Activated naive CD8-positive, alpha-beta T cell treated with anti-CD3 and anti-CD28 coated beads for 36 hours (primary cell): Measurements from ENCODE around the gene NUDC. TPM values are rescaled to one million over a fixed set of nuclear protein-coding genes. Genes with fewer than 3 reads are reported as not detected.
A peak's percentile ranks its signal among the peaks of the same experiment; 100 is the strongest.

Source experiments
- DNase-seq: peaks from one replicate; pipeline ENCODE4 v3.0.0; 2021
- H3K27ac Mint-ChIP-seq: one replicate; pipeline ENCODE4 v1.8.0; 2022; ENCODE audit warnings: mild to moderate bottlenecking, moderate library complexity, mixed read lengths
- H3K27me3 Mint-ChIP-seq: one replicate; pipeline ENCODE4 v1.8.0; 2022; ENCODE audit warnings: mild to moderate bottlenecking, mixed read lengths
- H3K36me3 Mint-ChIP-seq: one replicate; pipeline ENCODE4 v1.8.0; 2021; ENCODE audit warnings: mild to moderate bottlenecking, mixed read lengths
- H3K4me1 Mint-ChIP-seq: one replicate; pipeline ENCODE4 v1.8.0; 2021; ENCODE audit warnings: mixed read lengths
- H3K4me3 Mint-ChIP-seq: one replicate; pipeline ENCODE4 v1.8.0; 2022; ENCODE audit warnings: mild to moderate bottlenecking, moderate library complexity, mixed read lengths
- H3K9me3 Mint-ChIP-seq: one replicate; pipeline ENCODE4 v1.8.0; 2022; ENCODE audit warnings: mixed read lengths
- total RNA-seq, 2 experiments: library from RNA; stranded (reverse); gene quantifications; one replicate each; pipeline ENCODE4 v1.2.3, GENCODE V29; 2021

NUDC gene
- total RNA-seq, 2 experiments from 2014 or later, result 146 to 147 TPM

GRCh38 chr1:26957306-26957705, 35.8 kb downstream of the NUDC start:
- DNase-seq, result no peak
- peaks cover 3% of the 10 kb centered on the region for H3K36me3 Mint-ChIP-seq
- peaks cover 1% of the 10 kb centered on the region for H3K9me3 Mint-ChIP-seq
- no peak overlapping the region for H3K4me3 Mint-ChIP-seq
- H3K27ac Mint-ChIP-seq, result no peak overlapping the region
- H3K27me3 Mint-ChIP-seq, result peaks cover 19% of the 10 kb centered on the region
- peaks cover 4% of the 10 kb centered on the region for H3K4me1 Mint-ChIP-seq

GRCh38 chr1:26959270-26959669, 37.7 kb downstream of the NUDC start:
- DNase-seq, result no peak
- Mint-ChIP-seq H3K9me3 (peaks cover 1% of the 10 kb centered on the region), H3K4me1 (peaks cover 4% of the 10 kb centered on the region), H3K27me3 (peaks cover 28% of the 10 kb centered on the region), H3K4me3 (peak overlapping the region; percentile 66), H3K27ac (no peak overlapping the region), H3K36me3 (peaks cover 3% of the 10 kb centered on the region)

- Mint-ChIP-seq H3K4me3 (peak within 1 kb of the TSS; percentile 66), H3K9me3 (peaks cover 1% of the 10 kb centered on the region), H3K27me3 (peaks cover 35% of the 10 kb centered on the region), H3K36me3 (peaks cover 3% of the 10 kb centered on the region), H3K27ac (no peak within 1 kb of the TSS), H3K4me1 (peaks cover 4% of the 10 kb centered on the region)
- peak; percentile 49 for DNase-seq
These were observed 38.4 kb downstream of the NUDC start, which contains the start of gene KDF1 for GRCh38 chr1:26959722-26960624. TSS of gene KDF1 (minus strand) at chr1:26960468. CDS start at chr1:26952380, 8,088 bp downstream.

- DNase-seq, result no peak
- no peak overlapping the region for H3K27ac Mint-ChIP-seq
- H3K27me3 Mint-ChIP-seq, result peaks cover 36% of the 10 kb centered on the region
- peaks cover 1% of the 10 kb centered on the region for H3K9me3 Mint-ChIP-seq
- H3K4me3 Mint-ChIP-seq, result peak overlapping the region; percentile 56
- H3K4me1 Mint-ChIP-seq, result peaks cover 4% of the 10 kb centered on the region
- peaks cover 3% of the 10 kb centered on the region for H3K36me3 Mint-ChIP-seq
These were observed 39.1 kb downstream of the NUDC start for GRCh38 chr1:26960625-26960966.

- Mint-ChIP-seq H3K36me3 (no peaks in the 10 kb centered on the region), H3K4me3 (no peak overlapping the region)
These were observed 40.3 kb downstream of the NUDC start for GRCh38 chr1:26961826-26962225.

GRCh38 chr1:26965213-26965612, 43.7 kb downstream of the NUDC start:
- Mint-ChIP-seq H3K4me1 (no peaks in the 10 kb centered on the region), H3K4me3 (no peak overlapping the region), H3K27me3 (peaks cover 46% of the 10 kb centered on the region), H3K27ac (no peak overlapping the region), H3K9me3 (no peaks in the 10 kb centered on the region), H3K36me3 (no peaks in the 10 kb centered on the region)
- no peak for DNase-seq

More at GRCh38 chr1:26961826-26962225, 40.3 kb downstream of the NUDC start:
- no peaks in the 10 kb centered on the region for H3K9me3 Mint-ChIP-seq
- DNase-seq, result no peak
- H3K27me3 Mint-ChIP-seq, result peaks cover 47% of the 10 kb centered on the region
- H3K27ac Mint-ChIP-seq, result no peak overlapping the region
- peaks cover 4% of the 10 kb centered on the region for H3K4me1 Mint-ChIP-seq

GRCh38 chr1:26965628-26966027, 44.1 kb downstream of the NUDC start:
- Mint-ChIP-seq H3K27me3 (peaks cover 43% of the 10 kb centered on the region), H3K4me1 (no peaks in the 10 kb centered on the region), H3K36me3 (no peaks in the 10 kb centered on the region), H3K27ac (no peak overlapping the region), H3K4me3 (no peak overlapping the region), H3K9me3 (no peaks in the 10 kb centered on the region)
- DNase-seq, result no peak

- Mint-ChIP-seq H3K36me3 (no peaks in the 10 kb centered on the region), H3K9me3 (no peaks in the 10 kb centered on the region), H3K4me1 (no peaks in the 10 kb centered on the region), H3K27me3 (peaks cover 12% of the 10 kb centered on the region), H3K4me3 (no peak overlapping the region), H3K27ac (no peak overlapping the region)
- no peak for DNase-seq
These were observed 49.3 kb downstream of the NUDC start for GRCh38 chr1:26970810-26971209.

- Mint-ChIP-seq H3K27ac (no peak overlapping the region), H3K4me1 (no peaks in the 10 kb centered on the region), H3K36me3 (no peaks in the 10 kb centered on the region), H3K9me3 (no peaks in the 10 kb centered on the region), H3K27me3 (peaks cover 5% of the 10 kb centered on the region), H3K4me3 (no peak overlapping the region)
- no peak for DNase-seq
These were observed 50.0 kb downstream of the NUDC start for GRCh38 chr1:26971590-26971989.

GRCh38 chr1:26972390-26972789, 50.8 kb downstream of the NUDC start:
- no peaks in the 10 kb centered on the region for H3K4me1 Mint-ChIP-seq
- DNase-seq, result no peak
- H3K4me3 Mint-ChIP-seq, result no peak overlapping the region
- no peaks in the 10 kb centered on the region for H3K9me3 Mint-ChIP-seq
- no peak overlapping the region for H3K27ac Mint-ChIP-seq
- no peaks in the 10 kb centered on the region for H3K36me3 Mint-ChIP-seq
- no peaks in the 10 kb centered on the region for H3K27me3 Mint-ChIP-seq

GRCh38 chr1:26972821-26973220, 51.3 kb downstream of the NUDC start:
- Mint-ChIP-seq H3K9me3 (no peaks in the 10 kb centered on the region), H3K36me3 (no peaks in the 10 kb centered on the region), H3K27me3 (no peaks in the 10 kb centered on the region), H3K4me1 (no peaks in the 10 kb centered on the region), H3K27ac (no peak overlapping the region), H3K4me3 (no peak overlapping the region)
- DNase-seq, result no peak

- Mint-ChIP-seq H3K27me3 (peaks cover 3% of the 10 kb centered on the region), H3K36me3 (no peaks in the 10 kb centered on the region), H3K4me1 (no peaks in the 10 kb centered on the region), H3K9me3 (no peaks in the 10 kb centered on the region), H3K27ac (no peak overlapping the region), H3K4me3 (no peak overlapping the region)
- no peak for DNase-seq
These were observed 55.3 kb downstream of the NUDC start for GRCh38 chr1:26976621-26977510.

GRCh38 chr1:26978901-26979300, 57.4 kb downstream of the NUDC start:
- no peaks in the 10 kb centered on the region for H3K4me1 Mint-ChIP-seq
- no peak overlapping the region for H3K4me3 Mint-ChIP-seq
- no peaks in the 10 kb centered on the region for H3K36me3 Mint-ChIP-seq
- peaks cover 12% of the 10 kb centered on the region for H3K27me3 Mint-ChIP-seq
- no peak for DNase-seq
- H3K9me3 Mint-ChIP-seq, result no peaks in the 10 kb centered on the region
- no peak overlapping the region for H3K27ac Mint-ChIP-seq

- Mint-ChIP-seq H3K27me3 (peaks cover 22% of the 10 kb centered on the region), H3K27ac (no peak overlapping the region), H3K9me3 (no peaks in the 10 kb centered on the region), H3K4me3 (no peak overlapping the region), H3K36me3 (no peaks in the 10 kb centered on the region), H3K4me1 (no peaks in the 10 kb centered on the region)
- no peak for DNase-seq
These were observed 59.8 kb downstream of the NUDC start for GRCh38 chr1:26981146-26981846.

- Mint-ChIP-seq H3K36me3 (no peaks in the 10 kb centered on the region), H3K4me3 (no peak overlapping the region), H3K4me1 (no peaks in the 10 kb centered on the region), H3K9me3 (no peaks in the 10 kb centered on the region), H3K27me3 (peaks cover 22% of the 10 kb centered on the region), H3K27ac (no peak overlapping the region)
- no peak for DNase-seq
These were observed 62.3 kb downstream of the NUDC start for GRCh38 chr1:26983863-26984262.
